CD14-positive monocyte (primary cell): ENCODE data around the gene BNC2. TPM values are rescaled to one million over a fixed set of nuclear protein-coding genes. Genes with fewer than 3 reads are reported as not detected.

Source experiments
- DNase-seq, 3 donors: peaks; one replicate each; pipeline ENCODE4 v3.0.0-alpha.2; 2011 to 2022
- H2AFZ ChIP-seq: 2 replicates; pipeline ENCODE4 v1.6.0; 2012; ENCODE audit warnings: mild to moderate bottlenecking, low read depth, low read length, inconsistent platforms; ENCODE audit not compliant: insufficient read depth, poor library complexity, severe bottlenecking
- H3K27ac ChIP-seq, 2 donors: 1 replicate in 1 of 2; 2 replicates in 1 of 2; pipeline ENCODE4 v1.5.1; 2012 to 2013; ENCODE audit warnings: low read length in 2 of 2, control low read depth in 1 of 2, inconsistent platforms in 1 of 2, low read depth in 1 of 2, mild to moderate bottlenecking in 1 of 2
- H3K27me3 ChIP-seq, 2 donors: one replicate each; pipeline versions ENCODE4 v1.6.0 to v1.6.1; 2011 to 2013; ENCODE audit warnings: low read length in 2 of 2; ENCODE audit not compliant: control insufficient read depth in 2 of 2, insufficient read depth in 2 of 2
- H3K36me3 ChIP-seq, 2 donors: replicated peaks in 1 of 2; 1 replicate in 1 of 2; 2 replicates in 1 of 2; pipeline versions ENCODE4 v1.5.1 to v1.6.1; 2012 to 2013; ENCODE audit warnings: low read length in 2 of 2, control low read depth in 1 of 2, inconsistent platforms in 1 of 2, mild to moderate bottlenecking in 1 of 2; ENCODE audit not compliant: insufficient read depth in 2 of 2, control insufficient read depth in 1 of 2
- H3K4me1 ChIP-seq, 2 donors: 1 replicate in 1 of 2; 2 replicates in 1 of 2; pipeline versions ENCODE4 v1.5.1 to v1.6.1; 2012 to 2013; ENCODE audit warnings: low read length in 2 of 2, control low read depth in 1 of 2, inconsistent platforms in 1 of 2, mild to moderate bottlenecking in 1 of 2, moderate library complexity in 1 of 2; ENCODE audit not compliant: insufficient read depth in 2 of 2, control insufficient read depth in 1 of 2
- H3K4me2 ChIP-seq: replicated peaks from 2 replicates; pipeline ENCODE3; 2012; ENCODE audit warnings: low read length, moderate library complexity, mild to moderate bottlenecking; ENCODE audit not compliant: poor library complexity, severe bottlenecking; ENCODE audit errors: extremely low read depth
- H3K4me3 ChIP-seq, 3 experiments: fragments of 200-600 bp in 1 of 3; sonication (generic) in 1 of 3; replicated peaks in 1 of 3; 1 replicate in 2 of 3; 2 replicates in 1 of 3; pipeline ENCODE4 v1.5.1; 2011 to 2013; ENCODE audit warnings: low read length in 3 of 3, mild to moderate bottlenecking in 3 of 3, control low read depth in 2 of 3, low read depth in 2 of 3, inconsistent platforms in 1 of 3, moderate library complexity in 1 of 3
- H3K79me2 ChIP-seq: 2 replicates; pipeline ENCODE4 v1.6.0; 2012; ENCODE audit warnings: mild to moderate bottlenecking, control low read depth, inconsistent platforms, low read length, moderate library complexity; ENCODE audit not compliant: insufficient read depth
- H3K9ac ChIP-seq: 2 replicates; pipeline ENCODE4 v1.6.0; 2017; ENCODE audit warnings: low read length, mild to moderate bottlenecking; ENCODE audit not compliant: insufficient read depth, poor library complexity, severe bottlenecking
- H3K9me3 ChIP-seq, 2 donors: replicated peaks in 1 of 2; 1 replicate in 1 of 2; 2 replicates in 1 of 2; pipeline versions ENCODE4 v1.5.1 to v1.6.1; 2012 to 2013; ENCODE audit warnings: low read length in 2 of 2, control low read depth in 1 of 2; ENCODE audit not compliant: control insufficient read depth in 1 of 2, insufficient read depth in 1 of 2
- H4K20me1 ChIP-seq: 2 replicates; pipeline ENCODE4 v1.6.0; 2012; ENCODE audit warnings: mild to moderate bottlenecking, low read length, control low read depth, moderate library complexity; ENCODE audit not compliant: insufficient read depth
- H3K27ac Mint-ChIP-seq, 7 donors: one replicate each; pipeline ENCODE4 v1.8.0; 2020; ENCODE audit warnings: mild to moderate bottlenecking in 7 of 7, mixed read lengths in 7 of 7, moderate library complexity in 6 of 7, inconsistent platforms in 2 of 7
- H3K27me3 Mint-ChIP-seq, 3 donors: one replicate each; pipeline ENCODE4 v1.8.0; 2021 to 2022; ENCODE audit warnings: low read depth in 3 of 3, mild to moderate bottlenecking in 3 of 3, mixed read lengths in 3 of 3, moderate library complexity in 3 of 3, inconsistent platforms in 1 of 3
- H3K36me3 Mint-ChIP-seq, 2 donors: one replicate each; pipeline ENCODE4 v1.8.0; 2020; ENCODE audit warnings: mixed read lengths in 2 of 2, inconsistent platforms in 1 of 2, mild to moderate bottlenecking in 1 of 2
- H3K4me1 Mint-ChIP-seq: one replicate; pipeline ENCODE4 v1.8.0; 2020; ENCODE audit warnings: mild to moderate bottlenecking, mixed read lengths
- H3K4me3 Mint-ChIP-seq, 2 donors: one replicate each; pipeline ENCODE4 v1.8.0; 2020; ENCODE audit warnings: mild to moderate bottlenecking in 2 of 2, mixed read lengths in 2 of 2, moderate library complexity in 1 of 2
- H3K9me3 Mint-ChIP-seq, 7 donors: one replicate each; pipeline ENCODE4 v1.8.0; 2020 to 2022; ENCODE audit warnings: mixed read lengths in 7 of 7, mild to moderate bottlenecking in 6 of 7, moderate library complexity in 6 of 7, inconsistent platforms in 2 of 7
- CTCF ChIP-seq: fragments of 200-600 bp; IDR thresholded peaks from one replicate; pipeline ENCODE4 v1.8.0; 2022; ENCODE audit warnings: antibody characterized with exemption, mild to moderate bottlenecking
- WGBS: methylation state at CpG from one replicate; pipeline ENCODE4 v1.1.5; 2013; ENCODE audit warnings: missing lambda C conversion rate; ENCODE audit not compliant: insufficient coverage; 5-methylcytosine and 5-hydroxymethylcytosine counted together
- intact Hi-C, 2 donors: fragments of 100-400 bp; cut with micrococcal nuclease; formaldehyde crosslinking; loops; one replicate each; pipeline versions ENCODE4 v1.15.0 to v1.15.1; 2023
- polyA plus RNA-seq, 3 donors: library from polyadenylated mRNA; depleted of rRNA in 1 of 3; unstranded in 2 of 3; stranded (reverse) in 1 of 3; fragments of 300-500 nt in 2 of 3; fragments of >200 nt in 1 of 3; fragmentation: Illumina TruSeq in 2 of 3; gene quantifications; 1 replicate in 2 of 3; 2 replicates in 1 of 3; pipeline ENCODE4 v1.2.3, GENCODE V29; 2012 to 2021

BNC2 gene
- polyA plus RNA-seq, 3 donors, result 0.01 TPM; not detected in 2

GRCh38 chr9:16888594-16888993, 18.1 kb upstream of the BNC2 start:
- no peaks in the 10 kb centered on the region for H3K36me3 ChIP-seq
- H3K4me1 ChIP-seq, result peaks cover 17 to 19% of the 10 kb centered on the region in 2 donors
- no peaks in the 10 kb centered on the region for H3K9me3 ChIP-seq
- TF ChIP-seq CTCF, result no peak
- no peak overlapping the region for H2AFZ ChIP-seq
- H3K79me2 ChIP-seq, result no peaks in the 10 kb centered on the region
- Mint-ChIP-seq H3K4me3 (no peak overlapping the region), H3K27me3 (peaks cover 1 to 7% (median 2%) of the 10 kb centered on the region in 3 donors), H3K9me3 (peaks cover 0 to 10% (median 0%) of the 10 kb centered on the region in 7 donors), H3K36me3 (no peaks in the 10 kb centered on the region), H3K27ac (no peak overlapping the region), H3K4me1 (peaks cover 20% of the 10 kb centered on the region)
- no peak overlapping the region for H3K27ac ChIP-seq
- H3K4me3 ChIP-seq, result no peak overlapping the region
- H3K9ac ChIP-seq, result no peak overlapping the region
- WGBS, result no CpG with 5 or more reads among the region's 3 CpGs
- no peaks in the 10 kb centered on the region for H3K27me3 ChIP-seq
- H3K4me2 ChIP-seq, result no peak overlapping the region
- no peak for DNase-seq
- intact Hi-C loops, result no loop called here
- H4K20me1 ChIP-seq, result no peaks in the 10 kb centered on the region

- no peak for TF ChIP-seq CTCF
- peaks cover 17 to 19% of the 10 kb centered on the region in 2 donors for H3K4me1 ChIP-seq
- no peak overlapping the region for H3K4me3 ChIP-seq
- peaks cover 0 to 6% of the 10 kb centered on the region in 2 donors for H3K9me3 ChIP-seq
- peaks cover 4 to 15% (median 10%) of the 10 kb centered on the region in 7 donors for H3K9me3 Mint-ChIP-seq
- DNase-seq, result peak in 1 of 3 donors; percentile 15
- no peak overlapping the region for H3K4me2 ChIP-seq
- H3K4me3 Mint-ChIP-seq, result no peak overlapping the region
- peaks cover 4 to 13% (median 5%) of the 10 kb centered on the region in 3 donors for H3K27me3 Mint-ChIP-seq
- H3K27ac ChIP-seq, result no peak overlapping the region
- no peaks in the 10 kb centered on the region for H3K79me2 ChIP-seq
- no peak overlapping the region for H3K27ac Mint-ChIP-seq
- peaks cover 18% of the 10 kb centered on the region for H3K4me1 Mint-ChIP-seq
- intact Hi-C loops, result no loop called here
- no peaks in the 10 kb centered on the region for H3K27me3 ChIP-seq
- no peak overlapping the region for H2AFZ ChIP-seq
- no peaks in the 10 kb centered on the region for H4K20me1 ChIP-seq
- H3K36me3 ChIP-seq, result no peaks in the 10 kb centered on the region
- no CpG with 5 or more reads among the region's 4 CpGs for WGBS
- H3K9ac ChIP-seq, result no peak overlapping the region
- H3K36me3 Mint-ChIP-seq, result no peaks in the 10 kb centered on the region
These were observed 15.5 kb upstream of the BNC2 start for GRCh38 chr9:16885931-16886330.
